ENCODE measurements around the gene CTDSPL2.

Gene CTDSPL2

GRCh38 chr15:44485880-44486279 is 58.5 kb downstream of the CTDSPL2 start:
- TF ChIP-seq CTCF (IDR thresholded peaks at IDR 0.05; ENCODE audit: low read depth, low read length), result no peak
- DNase-seq (ENCODE audit: extremely low read depth, low read depth), result no peak

- DNase-seq (ENCODE audit: extremely low read depth, low read depth), result peak; percentile 18
- TF ChIP-seq CTCF (IDR thresholded peaks at IDR 0.05; ENCODE audit: low read depth, low read length), result no peak
Observed at GRCh38 chr15:44489464-44489863, 62.0 kb downstream of the CTDSPL2 start.

GRCh38 chr15:44490622-44491021 is 63.2 kb downstream of the CTDSPL2 start:
- DNase-seq (ENCODE audit: extremely low read depth, low read depth), result no peak
- no peak for TF ChIP-seq CTCF (IDR thresholded peaks at IDR 0.05; ENCODE audit: low read depth, low read length)

GRCh38 chr15:44492040-44492439 is 64.6 kb downstream of the CTDSPL2 start:
- DNase-seq (ENCODE audit: extremely low read depth, low read depth), result no peak
- TF ChIP-seq CTCF (IDR thresholded peaks at IDR 0.05; ENCODE audit: low read depth, low read length), result no peak

GRCh38 chr15:44492672-44493071 is 65.2 kb downstream of the CTDSPL2 start:
- no peak for TF ChIP-seq CTCF (IDR thresholded peaks at IDR 0.05; ENCODE audit: low read depth, low read length)
- DNase-seq (ENCODE audit: extremely low read depth, low read depth), result no peak

- TF ChIP-seq CTCF (IDR thresholded peaks at IDR 0.05; ENCODE audit: low read depth, low read length), result no peak
- no peak for DNase-seq (ENCODE audit: extremely low read depth, low read depth)
Observed at GRCh38 chr15:44495562-44495961, 68.1 kb downstream of the CTDSPL2 start.

- TF ChIP-seq CTCF (IDR thresholded peaks at IDR 0.05; ENCODE audit: low read depth, low read length), result no peak
- no peak for DNase-seq (ENCODE audit: extremely low read depth, low read depth)
Observed at GRCh38 chr15:44500555-44500954, 73.1 kb downstream of the CTDSPL2 start.

Measured in AG09319 (cell line).